Duodenal mucosa (tissue), 2 donors: ENCODE data around the gene NEXN.
"Not testable (repeated sequence)": the region's sequence is repeated elsewhere in the genome, so short reads cannot be mapped to it uniquely, and the experiment has no call there.

Experiments used
- H3K27ac ChIP-seq: one replicate; pipeline ENCODE4 v1.7.0; 2013; ENCODE audit warnings: low read depth, low read length
- H3K27me3 ChIP-seq, 2 donors: one replicate each; pipeline ENCODE4 v1.7.0; 2013; ENCODE audit warnings: low read length in 2 of 2, control low read depth in 1 of 2; ENCODE audit not compliant: insufficient read depth in 2 of 2, control insufficient read depth in 1 of 2
- H3K36me3 ChIP-seq, 2 donors: one replicate each; pipeline ENCODE4 v1.7.0; 2013; ENCODE audit warnings: low read length in 2 of 2, control low read depth in 1 of 2; ENCODE audit not compliant: insufficient read depth in 2 of 2, control insufficient read depth in 1 of 2
- H3K4me1 ChIP-seq, 2 donors: one replicate each; pipeline ENCODE4 v1.7.0; 2013; ENCODE audit warnings: low read length in 2 of 2, control low read depth in 1 of 2; ENCODE audit not compliant: insufficient read depth in 2 of 2, control insufficient read depth in 1 of 2
- H3K4me3 ChIP-seq, 2 donors: one replicate each; pipeline ENCODE4 v1.7.0; 2013; ENCODE audit warnings: low read length in 2 of 2, low read depth in 1 of 2
- H3K9ac ChIP-seq, 2 donors: one replicate each; pipeline ENCODE4 v1.7.0; 2013; ENCODE audit warnings: low read length in 2 of 2, low read depth in 1 of 2
- H3K9me3 ChIP-seq, 2 donors: one replicate each; pipeline ENCODE4 v1.7.0; 2013; ENCODE audit warnings: low read length in 2 of 2, control low read depth in 1 of 2; ENCODE audit not compliant: control insufficient read depth in 1 of 2

NEXN gene

DNA sequence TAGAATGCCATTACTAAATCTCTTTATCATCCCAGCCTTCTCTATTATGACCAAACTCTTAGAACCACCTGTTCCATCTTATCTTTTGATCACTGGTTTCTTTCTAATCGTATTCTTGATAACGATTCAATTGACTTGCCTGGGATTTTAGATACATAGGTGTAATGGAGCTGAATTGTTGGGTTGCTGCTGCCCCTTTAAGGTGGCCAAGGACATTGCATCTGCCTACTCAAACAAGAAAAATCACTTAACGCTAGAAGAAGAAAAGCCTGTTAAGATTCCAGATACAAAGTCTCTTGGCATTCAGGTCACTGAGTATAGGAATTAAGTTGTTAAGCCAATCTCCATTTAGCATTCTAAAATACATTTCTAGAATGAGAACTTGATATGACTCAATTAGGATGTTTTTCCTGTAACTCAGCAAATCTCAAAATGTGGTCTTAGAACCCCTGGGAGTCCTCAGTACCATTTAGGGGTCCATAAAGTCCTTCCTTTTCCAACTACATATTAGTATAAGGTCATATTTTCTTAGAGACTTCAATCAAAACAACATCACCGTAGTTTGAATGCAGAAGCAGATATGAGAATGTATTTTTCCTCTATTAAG is 12.4 kb downstream of the NEXN start:
- no peak overlapping the region for H3K27ac ChIP-seq

DNA sequence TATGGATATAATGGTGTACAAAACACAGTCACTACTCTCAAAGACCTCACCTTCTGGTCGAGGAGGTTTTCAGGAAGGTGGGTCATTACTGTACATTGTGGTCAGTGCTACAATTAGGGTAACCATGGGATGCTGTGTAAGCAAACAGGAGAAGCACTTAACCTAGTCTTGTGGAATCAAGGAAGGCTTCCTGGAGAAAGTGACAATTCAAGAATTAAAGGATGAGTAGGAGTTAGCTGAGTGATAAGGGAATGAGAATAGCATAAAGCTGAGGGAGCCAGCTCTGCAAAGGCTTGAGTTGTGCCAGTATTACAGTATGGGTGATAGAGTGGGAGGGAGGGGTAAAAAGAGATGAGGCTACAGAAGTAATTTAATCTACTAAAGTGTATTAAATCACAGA is 17.2 kb downstream of the NEXN start:
- H3K9me3 ChIP-seq: no peaks in the 10 kb centered on the region
- H3K4me3 ChIP-seq: no peak overlapping the region
- no peak overlapping the region for H3K27ac ChIP-seq
- no peaks in the 10 kb centered on the region for H3K4me1 ChIP-seq
- H3K27me3 ChIP-seq: no peaks in the 10 kb centered on the region
- no peak overlapping the region for H3K9ac ChIP-seq
- no peaks in the 10 kb centered on the region for H3K36me3 ChIP-seq

More for the DNA sequence above, 12.4 kb downstream of the NEXN start:
- no peaks in the 10 kb centered on the region for H3K27me3 ChIP-seq
- no peaks in the 10 kb centered on the region for H3K36me3 ChIP-seq
- H3K4me1 ChIP-seq: no peaks in the 10 kb centered on the region
- no peak overlapping the region for H3K4me3 ChIP-seq
- H3K9me3 ChIP-seq: no peaks in the 10 kb centered on the region
- no peak overlapping the region for H3K9ac ChIP-seq

- H3K9ac ChIP-seq: no peak overlapping the region
- no peak overlapping the region for H3K4me3 ChIP-seq
- no peaks in the 10 kb centered on the region for H3K36me3 ChIP-seq
- H3K9me3 ChIP-seq: no peaks in the 10 kb centered on the region
- no peaks in the 10 kb centered on the region for H3K27me3 ChIP-seq
- H3K27ac ChIP-seq: no peak overlapping the region
- no peaks in the 10 kb centered on the region for H3K4me1 ChIP-seq
Measured at GRCh38 chr1:77906019-77906545, 17.7 kb downstream of the NEXN start.

- H3K9me3 ChIP-seq: no peaks in the 10 kb centered on the region
- no peak overlapping the region for H3K27ac ChIP-seq
- no peak overlapping the region for H3K9ac ChIP-seq
- H3K27me3 ChIP-seq: no peaks in the 10 kb centered on the region
- no peaks in the 10 kb centered on the region for H3K36me3 ChIP-seq
- H3K4me1 ChIP-seq: no peaks in the 10 kb centered on the region
- H3K4me3 ChIP-seq: no peak overlapping the region
Measured at GRCh38 chr1:77906624-77907023, 18.2 kb downstream of the NEXN start.

- H3K4me3 ChIP-seq: no peak overlapping the region
- no peaks in the 10 kb centered on the region for H3K27me3 ChIP-seq
- H3K36me3 ChIP-seq: no peaks in the 10 kb centered on the region
- H3K9ac ChIP-seq: no peak overlapping the region
- H3K4me1 ChIP-seq: no peaks in the 10 kb centered on the region
- no peaks in the 10 kb centered on the region for H3K9me3 ChIP-seq
- no peak overlapping the region for H3K27ac ChIP-seq
Measured at GRCh38 chr1:77910116-77910515, 21.7 kb downstream of the NEXN start.

GRCh38 chr1:77918918-77919317 is 30.5 kb downstream of the NEXN start:
- H3K36me3 ChIP-seq, H3K4me1 ChIP-seq, H3K9me3 ChIP-seq, H3K9ac ChIP-seq, H3K4me3 ChIP-seq, H3K27ac ChIP-seq, H3K27me3 ChIP-seq: not testable (repeated sequence)

DNA sequence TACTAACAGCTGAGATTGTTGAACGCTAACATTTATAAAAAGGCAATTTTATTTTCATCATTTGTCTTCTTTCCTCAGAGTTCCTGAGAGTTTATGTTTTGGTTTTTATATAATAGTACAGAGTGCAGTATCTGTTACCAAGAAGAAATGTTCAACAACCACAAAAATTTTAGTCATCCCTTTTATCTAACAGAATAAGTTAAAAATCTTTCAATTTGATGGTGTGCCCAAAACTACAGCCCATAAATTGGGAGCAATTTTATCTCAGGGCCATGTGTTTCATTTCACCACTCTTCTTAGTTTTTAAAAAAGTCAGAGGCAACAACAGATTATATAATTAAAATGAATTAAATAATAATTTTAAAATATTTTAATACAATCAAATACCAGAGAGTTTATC is 37.1 kb downstream of the NEXN start:
- H3K27me3 ChIP-seq: no peaks in the 10 kb centered on the region
- no peak overlapping the region for H3K9ac ChIP-seq
- H3K36me3 ChIP-seq: no peaks in the 10 kb centered on the region
- H3K9me3 ChIP-seq: no peaks in the 10 kb centered on the region
- no peak overlapping the region for H3K27ac ChIP-seq
- no peaks in the 10 kb centered on the region for H3K4me1 ChIP-seq
- no peak overlapping the region for H3K4me3 ChIP-seq

DNA sequence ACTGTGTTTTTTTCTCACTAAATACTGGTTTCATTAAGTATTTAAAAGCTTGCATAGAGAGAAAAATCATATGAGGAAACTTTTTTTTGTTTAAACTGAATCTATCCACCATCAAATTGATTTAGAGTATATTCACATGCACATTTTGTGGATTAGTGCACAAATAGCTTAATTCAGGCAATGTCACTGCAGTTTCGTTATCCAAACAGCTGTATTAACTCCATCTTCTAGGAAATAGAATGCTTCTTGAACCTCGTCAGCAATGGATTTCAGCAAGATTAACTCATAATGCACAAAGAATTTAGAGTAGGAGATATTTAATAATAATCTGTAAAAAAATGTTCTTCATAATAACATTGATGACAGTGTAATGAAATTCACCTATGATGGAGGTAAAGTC is 37.5 kb downstream of the NEXN start:
- Histone ChIP-seq H3K9ac (no peak overlapping the region), H3K9me3 (no peaks in the 10 kb centered on the region), H3K27ac (no peak overlapping the region), H3K4me1 (no peaks in the 10 kb centered on the region), H3K36me3 (no peaks in the 10 kb centered on the region), H3K4me3 (no peak overlapping the region), H3K27me3 (no peaks in the 10 kb centered on the region)

- H3K9me3 ChIP-seq: no peaks in the 10 kb centered on the region
- no peaks in the 10 kb centered on the region for H3K36me3 ChIP-seq
- no peaks in the 10 kb centered on the region for H3K4me1 ChIP-seq
- peak overlapping the region; percentile 18 to 43 for H3K9ac ChIP-seq
- H3K4me3 ChIP-seq: peak overlapping the region; percentile 43 to 66
- no peak overlapping the region for H3K27ac ChIP-seq
- H3K27me3 ChIP-seq: no peaks in the 10 kb centered on the region
Measured at GRCh38 chr1:77926561-77927357, 38.3 kb downstream of the NEXN start.

DNA sequence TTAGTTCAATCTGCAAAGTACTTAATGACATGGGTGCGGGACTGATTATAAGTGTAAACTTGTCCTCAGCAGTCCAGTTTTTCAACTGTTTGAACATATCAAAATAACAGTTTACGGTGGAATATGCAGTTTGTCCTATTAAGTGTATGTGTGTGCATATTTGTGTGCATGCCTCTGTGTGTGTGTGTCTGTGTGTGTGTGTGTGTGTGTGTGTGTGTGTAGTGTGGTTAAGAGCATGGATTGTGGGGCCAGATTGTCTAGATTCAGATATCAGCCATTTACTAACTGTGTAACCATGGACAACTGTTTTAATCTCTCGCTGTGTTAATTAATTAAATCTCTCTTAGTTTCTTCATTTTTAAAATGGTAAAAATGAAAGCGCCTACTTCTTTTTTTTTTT is 39.0 kb downstream of the NEXN start:
- no peaks in the 10 kb centered on the region for H3K27me3 ChIP-seq
- H3K4me3 ChIP-seq: peak overlapping the region in 1 of 2 donors; percentile 66
- H3K9me3 ChIP-seq: no peaks in the 10 kb centered on the region
- H3K36me3 ChIP-seq: no peaks in the 10 kb centered on the region
- H3K4me1 ChIP-seq: no peaks in the 10 kb centered on the region
- H3K27ac ChIP-seq: no peak overlapping the region
- peak overlapping the region in 1 of 2 donors; percentile 47 for H3K9ac ChIP-seq
